HCT116 (cell line): ENCODE data around the gene NINJ2. TPM values are rescaled to one million over a fixed set of nuclear protein-coding genes. Genes with fewer than 3 reads are reported as not detected.

ENCODE experiments used
- ATAC-seq: fragments of 200-7000 bp; cut with Tn5 transposase; 2 replicates; pipeline ENCODE4 v1.9.1; 2020; ENCODE audit warnings: mild to moderate bottlenecking, moderate library complexity
- BruUV-seq: library from RNA; stranded (reverse); fragments of 400-500 nt; replicated peaks from 2 replicates; lab custom pipeline; 2021; lab: Mats Ljungman, UMichigan
- CTCF ChIA-PET: fragments of 300-600 bp; sonication (Branson Sonifier 250); formaldehyde crosslinking; loops from one replicate; lab custom pipeline; 2021; ENCODE audit warnings: antibody characterized with exemption; lab: Charles Lee
- POLR2A ChIA-PET: fragments of 300-600, 350-600 bp; sonication (Branson Sonifier 250); formaldehyde crosslinking; loops from one replicate; lab custom pipeline; 2021; ENCODE audit warnings: antibody characterized with exemption; lab: Charles Lee
- RAD21 ChIA-PET, 2 experiments: fragments of 300-600 bp; sonication (Branson Sonifier 250); formaldehyde crosslinking; loops; one replicate each; lab custom pipeline; 2023; ENCODE audit warnings: low total read pairs in 2 of 2; ENCODE audit not compliant: uncharacterized antibody in 2 of 2, unreplicated experiment in 2 of 2, low non-redundant PET in 1 of 2; lab: Charles Lee
- DNase-seq: peaks from one replicate; pipeline ENCODE4 v3.0.0-alpha.2; 2010; ENCODE audit warnings: low read depth, low spot score
- H2AFZ ChIP-seq: fragments of 200-600 bp; shearing (Covaris generic), sonication (generic); 2 replicates; pipeline ENCODE4 v1.6.1; 2017; ENCODE audit warnings: low read depth, mixed run types, mixed read lengths, antibody characterized with exemption, low read length; ENCODE audit not compliant: poor library complexity, severe bottlenecking
- H3K27ac ChIP-seq: 2 replicates; pipeline ENCODE4 v1.5.1; 2012; ENCODE audit warnings: low read depth, low read length
- H3K27me3 ChIP-seq: fragments of 200-600 bp; sonication (generic); 2 replicates; pipeline ENCODE4 v1.6.1; 2016; ENCODE audit warnings: mixed run types, low read length, mixed read lengths; ENCODE audit not compliant: insufficient read depth
- H3K36me3 ChIP-seq, 2 experiments: fragments of 200-500 bp in 1 of 2; fragments of 200-600 bp in 1 of 2; sonication (Bioruptor generic) in 1 of 2; sonication (generic) in 1 of 2; 2 replicates each; pipeline versions ENCODE4 v1.5.1 to v1.6.1; 2014 to 2016; ENCODE audit warnings: low read length in 2 of 2, inconsistent platforms in 1 of 2, mixed read lengths in 1 of 2, mixed run types in 1 of 2; ENCODE audit not compliant: insufficient read depth in 2 of 2, control insufficient read depth in 1 of 2
- H3K4me1 ChIP-seq, 2 experiments: fragments of 200-600 bp in 1 of 2; sonication (generic) in 1 of 2; 2 replicates each; pipeline versions ENCODE4 v1.5.1 to v1.6.1; 2012 to 2017; ENCODE audit warnings: low read length in 2 of 2, inconsistent platforms in 1 of 2, mild to moderate bottlenecking in 1 of 2, mixed read lengths in 1 of 2, mixed run types in 1 of 2, moderate library complexity in 1 of 2; ENCODE audit not compliant: insufficient read depth in 2 of 2, control insufficient read depth in 1 of 2
- H3K4me2 ChIP-seq: fragments of 200-600 bp; sonication (generic); 2 replicates; pipeline ENCODE4 v1.6.1; 2017; ENCODE audit warnings: mixed run types, low read length, mixed read lengths
- H3K4me3 ChIP-seq, 2 experiments: fragments of 200-600 bp in 1 of 2; sonication (generic) in 1 of 2; replicated peaks in 1 of 2; 2 replicates each; pipeline ENCODE4 v1.5.1; 2011 to 2016; ENCODE audit warnings: low read length in 2 of 2, control low read depth in 1 of 2, low read depth in 1 of 2, mild to moderate bottlenecking in 1 of 2, mixed read lengths in 1 of 2, mixed run types in 1 of 2
- H3K79me2 ChIP-seq: fragments of 200-600 bp; sonication (generic); 2 replicates; pipeline ENCODE4 v1.6.1; 2017; ENCODE audit warnings: mild to moderate bottlenecking, mixed run types, low read length, moderate library complexity, mixed read lengths; ENCODE audit not compliant: insufficient read depth
- H3K9ac ChIP-seq: fragments of 200-600 bp; sonication (generic); 2 replicates; pipeline ENCODE4 v1.6.1; 2016; ENCODE audit warnings: low read length, mixed read lengths
- H3K9me2 ChIP-seq: fragments of 200-600 bp; sonication (generic), shearing (Covaris generic); 2 replicates; pipeline ENCODE4 v1.6.1; 2017; ENCODE audit warnings: mixed run types, mild to moderate bottlenecking, moderate library complexity; ENCODE audit not compliant: insufficient read depth
- H3K9me3 ChIP-seq, 2 experiments: fragments of 200-500 bp in 1 of 2; fragments of 200-600 bp in 1 of 2; sonication (Bioruptor generic) in 1 of 2; sonication (generic) in 1 of 2; 2 replicates each; pipeline ENCODE4 v1.6.1; 2014 to 2017; ENCODE audit warnings: low read length in 2 of 2, mixed read lengths in 2 of 2, inconsistent platforms in 1 of 2, low read depth in 1 of 2, mild to moderate bottlenecking in 1 of 2, mixed run types in 1 of 2, moderate library complexity in 1 of 2; ENCODE audit not compliant: control insufficient read depth in 1 of 2, insufficient read depth in 1 of 2
- H4K20me1 ChIP-seq: fragments of 200-600 bp; sonication (generic), shearing (Covaris generic); 2 replicates; pipeline ENCODE4 v1.6.1; 2017; ENCODE audit warnings: mixed run types, mild to moderate bottlenecking, moderate library complexity; ENCODE audit not compliant: insufficient read depth
- CBX3 ChIP-seq: IDR thresholded peaks from 2 replicates; pipeline ENCODE4 v1.6.1; 2012; ENCODE audit warnings: low read depth
- CEBPB ChIP-seq: IDR thresholded peaks from 2 replicates; pipeline ENCODE4 v1.6.1; 2012; ENCODE audit warnings: low read depth
- EZH2 ChIP-seq: fragments of 200-600 bp; sonication (generic); IDR thresholded peaks from 2 replicates; pipeline ENCODE4 v1.6.1; 2017; ENCODE audit warnings: antibody characterized with exemption, mixed run types
- EZH2phosphoT487 ChIP-seq: fragments of 200-600 bp; IDR thresholded peaks from 2 replicates; pipeline ENCODE4 v1.6.1; 2018; ENCODE audit warnings: antibody characterized with exemption, borderline replicate concordance
- JUND ChIP-seq: IDR thresholded peaks from 2 replicates; pipeline ENCODE4 v1.6.1; 2012
- MAX ChIP-seq: IDR thresholded peaks from 2 replicates; pipeline ENCODE4 v1.6.1; 2012
- RAD21 ChIP-seq: IDR thresholded peaks from 2 replicates; pipeline ENCODE4 v1.6.1; 2012; ENCODE audit warnings: low read depth, mild to moderate bottlenecking
- SIN3A ChIP-seq: IDR thresholded peaks from 2 replicates; pipeline ENCODE4 v1.6.1; 2012; ENCODE audit warnings: low read depth
- SP1 ChIP-seq: IDR thresholded peaks from 2 replicates; pipeline ENCODE4 v1.6.1; 2012; ENCODE audit warnings: low read depth
- TCF7L2 ChIP-seq: IDR thresholded peaks from 2 replicates; pipeline ENCODE4 v1.7.0; 2011; ENCODE audit warnings: borderline replicate concordance, inconsistent platforms; ENCODE audit not compliant: insufficient read depth, insufficient read length; ENCODE audit errors: extremely low read depth
- YY1 ChIP-seq: IDR thresholded peaks from 2 replicates; pipeline ENCODE4 v1.6.1; 2011; ENCODE audit warnings: low read length, low read depth, moderate library complexity, mild to moderate bottlenecking; ENCODE audit not compliant: insufficient replicate concordance; ENCODE audit errors: extremely low read depth
- ZFX ChIP-seq: fragments of 450-650 bp; IDR thresholded peaks from 2 replicates; pipeline ENCODE4 v1.6.1; 2017
- ZNF274 ChIP-seq: fragments of 200-500 bp; sonication (Bioruptor generic); IDR thresholded peaks from 2 replicates; pipeline ENCODE4 v1.6.1; 2014; ENCODE audit warnings: mild to moderate bottlenecking, low read depth, low read length, inconsistent platforms
- intact Hi-C: fragments of 100-400 bp; cut with micrococcal nuclease; formaldehyde crosslinking; loops from 2 replicates; pipeline ENCODE4 v1.10.0; 2022
- total RNA-seq: library from RNA; stranded (reverse); gene quantifications from one replicate; pipeline ENCODE4 v1.2.1, GENCODE V29; 2021; ENCODE audit not compliant: unreplicated experiment
- TF ChIP-seq, protein P1 (sequence below): IDR thresholded peaks from 2 replicates; pipeline ENCODE4 v1.6.1; 2011; ENCODE audit warnings: mild to moderate bottlenecking, low read length, moderate library complexity; ENCODE audit not compliant: insufficient replicate concordance; ENCODE audit errors: extremely low read depth
- TF ChIP-seq, protein P2 (sequence below): IDR thresholded peaks from 2 replicates; pipeline ENCODE4 v1.6.1; 2012; ENCODE audit warnings: low read depth

Gene NINJ2
- total RNA-seq, 1 experiment from 2014 or later, result not detected

- intact Hi-C loops, result no loop called here
- H3K9me2 ChIP-seq, result no peaks in the 10 kb centered on the region
- H2AFZ ChIP-seq, result no peak overlapping the region
- ChIA-PET CTCF (no interaction called here), RAD21 (no interaction called here), POLR2A (no interaction called here)
- ATAC-seq (no peak), DNase-seq (no peak)
- H3K79me2 ChIP-seq, result no peaks in the 10 kb centered on the region
- no peaks in the 10 kb centered on the region for H3K9me3 ChIP-seq
- TF ChIP-seq TCF7L2 (no peak), MAX (no peak), JUND (no peak), RAD21 (no peak), YY1 (no peak), ZFX (no peak), CBX3 (no peak), CEBPB (no peak), EZH2phosphoT487 (no peak), EZH2 (no peak), SP1 (no peak), SIN3A (no peak), ZNF274 (no peak)
- TF ChIP-seq, protein P1, sequence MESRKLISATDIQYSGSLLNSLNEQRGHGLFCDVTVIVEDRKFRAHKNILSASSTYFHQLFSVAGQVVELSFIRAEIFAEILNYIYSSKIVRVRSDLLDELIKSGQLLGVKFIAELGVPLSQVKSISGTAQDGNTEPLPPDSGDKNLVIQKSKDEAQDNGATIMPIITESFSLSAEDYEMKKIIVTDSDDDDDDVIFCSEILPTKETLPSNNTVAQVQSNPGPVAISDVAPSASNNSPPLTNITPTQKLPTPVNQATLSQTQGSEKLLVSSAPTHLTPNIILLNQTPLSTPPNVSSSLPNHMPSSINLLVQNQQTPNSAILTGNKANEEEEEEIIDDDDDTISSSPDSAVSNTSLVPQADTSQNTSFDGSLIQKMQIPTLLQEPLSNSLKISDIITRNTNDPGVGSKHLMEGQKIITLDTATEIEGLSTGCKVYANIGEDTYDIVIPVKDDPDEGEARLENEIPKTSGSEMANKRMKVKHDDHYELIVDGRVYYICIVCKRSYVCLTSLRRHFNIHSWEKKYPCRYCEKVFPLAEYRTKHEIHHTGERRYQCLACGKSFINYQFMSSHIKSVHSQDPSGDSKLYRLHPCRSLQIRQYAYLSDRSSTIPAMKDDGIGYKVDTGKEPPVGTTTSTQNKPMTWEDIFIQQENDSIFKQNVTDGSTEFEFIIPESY, result no peak
- TF ChIP-seq, protein P2, sequence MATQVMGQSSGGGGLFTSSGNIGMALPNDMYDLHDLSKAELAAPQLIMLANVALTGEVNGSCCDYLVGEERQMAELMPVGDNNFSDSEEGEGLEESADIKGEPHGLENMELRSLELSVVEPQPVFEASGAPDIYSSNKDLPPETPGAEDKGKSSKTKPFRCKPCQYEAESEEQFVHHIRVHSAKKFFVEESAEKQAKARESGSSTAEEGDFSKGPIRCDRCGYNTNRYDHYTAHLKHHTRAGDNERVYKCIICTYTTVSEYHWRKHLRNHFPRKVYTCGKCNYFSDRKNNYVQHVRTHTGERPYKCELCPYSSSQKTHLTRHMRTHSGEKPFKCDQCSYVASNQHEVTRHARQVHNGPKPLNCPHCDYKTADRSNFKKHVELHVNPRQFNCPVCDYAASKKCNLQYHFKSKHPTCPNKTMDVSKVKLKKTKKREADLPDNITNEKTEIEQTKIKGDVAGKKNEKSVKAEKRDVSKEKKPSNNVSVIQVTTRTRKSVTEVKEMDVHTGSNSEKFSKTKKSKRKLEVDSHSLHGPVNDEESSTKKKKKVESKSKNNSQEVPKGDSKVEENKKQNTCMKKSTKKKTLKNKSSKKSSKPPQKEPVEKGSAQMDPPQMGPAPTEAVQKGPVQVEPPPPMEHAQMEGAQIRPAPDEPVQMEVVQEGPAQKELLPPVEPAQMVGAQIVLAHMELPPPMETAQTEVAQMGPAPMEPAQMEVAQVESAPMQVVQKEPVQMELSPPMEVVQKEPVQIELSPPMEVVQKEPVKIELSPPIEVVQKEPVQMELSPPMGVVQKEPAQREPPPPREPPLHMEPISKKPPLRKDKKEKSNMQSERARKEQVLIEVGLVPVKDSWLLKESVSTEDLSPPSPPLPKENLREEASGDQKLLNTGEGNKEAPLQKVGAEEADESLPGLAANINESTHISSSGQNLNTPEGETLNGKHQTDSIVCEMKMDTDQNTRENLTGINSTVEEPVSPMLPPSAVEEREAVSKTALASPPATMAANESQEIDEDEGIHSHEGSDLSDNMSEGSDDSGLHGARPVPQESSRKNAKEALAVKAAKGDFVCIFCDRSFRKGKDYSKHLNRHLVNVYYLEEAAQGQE, result no peak
- H3K4me1 ChIP-seq, result peaks cover 7 to 11% of the 10 kb centered on the region in 2 experiments
- H3K36me3 ChIP-seq, result no peaks in the 10 kb centered on the region
- no peak overlapping the region for H3K9ac ChIP-seq
- H4K20me1 ChIP-seq, result no peaks in the 10 kb centered on the region
- no TSS peak for BruUV-seq
- H3K4me2 ChIP-seq, result no peak overlapping the region
- no peaks in the 10 kb centered on the region for H3K27me3 ChIP-seq
- no peak overlapping the region for H3K4me3 ChIP-seq
- H3K27ac ChIP-seq, result no peak overlapping the region
These were observed 82.4 kb downstream of the NINJ2 start for GRCh38 chr12:580813-581212.
